HG03439 (cell line): ENCODE results near the gene SLC6A6.

Source experiments
- ATAC-seq: cut with Tn5 transposase; IDR thresholded peaks from one replicate; pipeline ENCODE4 v1.9.1; 2021; ENCODE audit warnings: mild to moderate bottlenecking, moderate library complexity; ENCODE audit not compliant: unreplicated experiment

SLC6A6 gene

GRCh38 chr3:14535616-14536015 is 133.2 kb downstream of the SLC6A6 start:
- ATAC-seq = no peak

DNA sequence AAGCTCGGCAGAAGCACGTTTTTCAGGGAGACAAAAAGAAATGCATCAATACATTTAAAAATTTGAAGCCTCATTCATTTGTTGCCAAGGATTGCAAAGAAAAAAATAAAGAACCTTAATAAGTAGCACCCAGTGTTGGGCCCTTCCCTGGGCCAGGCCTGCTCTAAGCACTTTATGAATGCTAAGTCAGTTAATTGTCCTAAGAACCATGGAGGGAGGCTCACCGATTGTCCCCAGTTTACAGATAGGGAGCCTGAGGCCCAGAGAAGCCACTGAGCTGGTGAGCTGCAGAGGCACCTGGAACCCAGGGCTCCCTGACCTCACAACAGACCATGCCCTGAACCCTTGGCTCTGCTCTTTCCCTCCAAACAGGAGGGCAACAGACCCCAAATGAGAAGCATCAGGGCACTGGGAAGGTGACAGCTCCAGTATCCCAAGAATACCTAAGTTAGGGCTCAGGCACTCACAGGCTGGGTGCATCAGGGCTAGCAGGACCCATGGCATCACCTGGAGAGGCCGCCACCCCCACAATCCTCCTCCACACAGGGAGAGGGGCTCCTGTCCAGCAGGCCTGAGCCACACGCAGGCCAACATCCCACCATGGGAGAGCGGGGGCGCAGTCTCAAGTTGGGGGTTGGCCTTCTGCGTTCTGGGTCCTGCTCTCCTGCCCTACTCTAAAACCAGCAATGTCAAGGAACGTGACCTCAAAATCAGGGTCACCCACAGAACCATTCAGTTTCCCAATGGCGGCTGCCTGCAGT is 133.8 kb downstream of the SLC6A6 start:
- no peak for ATAC-seq

- no peak for ATAC-seq
Measured at GRCh38 chr3:14536837-14537589, 134.6 kb downstream of the SLC6A6 start.

GRCh38 chr3:14537590-14538450 is 135.4 kb downstream of the SLC6A6 start:
- ATAC-seq = no peak

DNA sequence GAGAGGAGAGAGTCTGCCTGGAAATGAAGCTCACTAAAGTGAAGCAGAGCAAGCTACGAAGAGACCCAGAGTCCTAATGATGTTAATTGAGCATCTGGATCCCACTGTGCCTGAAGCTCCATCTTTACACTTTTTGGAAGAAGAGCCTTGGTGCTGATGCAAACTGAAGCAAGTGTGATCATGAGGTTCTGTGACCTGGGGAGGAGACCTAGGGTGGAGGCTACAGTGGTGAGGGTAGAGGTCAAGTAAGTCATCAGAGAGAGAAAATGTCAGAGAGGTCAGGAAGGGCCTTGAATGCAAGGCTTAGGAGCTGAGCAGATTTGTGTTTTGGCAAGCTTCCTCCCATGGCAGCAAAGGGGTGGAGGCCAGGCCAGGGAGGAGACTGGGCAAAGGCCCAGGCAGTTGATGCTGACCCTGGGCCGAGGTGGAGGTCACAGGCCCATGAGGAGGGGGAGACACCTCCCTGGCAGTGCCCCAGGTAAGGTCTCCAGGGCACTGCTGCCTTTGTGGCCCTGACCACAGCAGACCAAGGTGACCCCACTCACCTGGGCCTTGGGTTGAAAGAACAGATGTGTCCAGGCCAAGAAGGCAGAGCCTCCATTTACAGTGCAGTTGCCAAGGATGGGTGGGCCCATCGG is 136.2 kb downstream of the SLC6A6 start:
- no peak for ATAC-seq
